Measurements from ENCODE around the gene ZNF775.

GRCh38 chr7:150406567-150407421, 27.7 kb downstream of the ZNF775 start:
- TF ChIP-seq CTCF (optimal IDR thresholded peaks at IDR 0.05 in 1 of 3, IDR thresholded peaks at IDR 0.05 in 1 of 3, conservative IDR thresholded peaks at IDR 0.05 in 1 of 3; ENCODE audit: extremely low read depth in 1 of 3, insufficient read depth in 2 of 3, low read length in 3 of 3) (no peak), EZH2 (IDR thresholded peaks at IDR 0.05; ENCODE audit: low read length) (no peak)

Measured in keratinocyte (primary cell).